Fibroblast of lung (primary cell): ENCODE results near the gene HLA-G.

Source experiments
- EZH2 ChIP-seq: IDR thresholded peaks from 2 replicates; pipeline ENCODE4 v1.5.1; 2012; ENCODE audit warnings: low read length, control low read depth, mild to moderate bottlenecking; ENCODE audit errors: missing control alignments
- TF ChIP-seq, protein P1 (sequence below), 2 donors: IDR thresholded peaks in 1 of 2; conservative IDR thresholded peaks in 1 of 2; 1 replicate in 1 of 2; 2 replicates in 1 of 2; pipeline ENCODE4 v1.5.1; 2011 to 2012; ENCODE audit warnings: low read length in 2 of 2, control low read depth in 1 of 2, inconsistent platforms in 1 of 2, low read depth in 1 of 2, mild to moderate bottlenecking in 1 of 2

DNA sequence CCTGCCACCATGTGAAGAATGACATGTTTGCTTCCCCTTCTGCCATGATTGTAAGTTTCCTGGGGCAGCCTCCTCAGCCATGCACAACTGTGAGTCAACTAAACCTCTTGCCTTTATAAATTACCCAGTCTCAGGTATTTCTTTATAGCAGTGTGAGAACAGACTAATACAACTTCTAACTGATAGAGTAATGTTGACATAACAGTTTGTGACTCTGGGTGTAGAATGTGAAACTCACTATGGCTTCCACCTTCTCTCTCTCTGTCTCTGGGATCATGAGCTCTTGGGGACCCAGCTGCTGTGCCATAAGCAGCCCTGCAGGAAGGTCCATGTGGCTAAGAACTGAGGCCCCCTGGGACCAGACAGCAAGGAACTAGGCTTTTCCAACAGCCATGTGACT is 3.5 kb upstream of the HLA-G start:
- TF ChIP-seq, protein P1, sequence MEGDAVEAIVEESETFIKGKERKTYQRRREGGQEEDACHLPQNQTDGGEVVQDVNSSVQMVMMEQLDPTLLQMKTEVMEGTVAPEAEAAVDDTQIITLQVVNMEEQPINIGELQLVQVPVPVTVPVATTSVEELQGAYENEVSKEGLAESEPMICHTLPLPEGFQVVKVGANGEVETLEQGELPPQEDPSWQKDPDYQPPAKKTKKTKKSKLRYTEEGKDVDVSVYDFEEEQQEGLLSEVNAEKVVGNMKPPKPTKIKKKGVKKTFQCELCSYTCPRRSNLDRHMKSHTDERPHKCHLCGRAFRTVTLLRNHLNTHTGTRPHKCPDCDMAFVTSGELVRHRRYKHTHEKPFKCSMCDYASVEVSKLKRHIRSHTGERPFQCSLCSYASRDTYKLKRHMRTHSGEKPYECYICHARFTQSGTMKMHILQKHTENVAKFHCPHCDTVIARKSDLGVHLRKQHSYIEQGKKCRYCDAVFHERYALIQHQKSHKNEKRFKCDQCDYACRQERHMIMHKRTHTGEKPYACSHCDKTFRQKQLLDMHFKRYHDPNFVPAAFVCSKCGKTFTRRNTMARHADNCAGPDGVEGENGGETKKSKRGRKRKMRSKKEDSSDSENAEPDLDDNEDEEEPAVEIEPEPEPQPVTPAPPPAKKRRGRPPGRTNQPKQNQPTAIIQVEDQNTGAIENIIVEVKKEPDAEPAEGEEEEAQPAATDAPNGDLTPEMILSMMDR (conservative IDR thresholded peaks at IDR 0.05 in 1 of 2, IDR thresholded peaks at IDR 0.05 in 1 of 2; ENCODE audit: low read depth in 1 of 2, low read length in 2 of 2) = no peak
- TF ChIP-seq EZH2 = no peak
